ENCODE measurements around the gene MCRS1.
"Not testable (repeated sequence)": the region's sequence is repeated elsewhere in the genome, so short reads cannot be mapped to it uniquely, and the experiment has no call there.

The MCRS1 gene

DNA sequence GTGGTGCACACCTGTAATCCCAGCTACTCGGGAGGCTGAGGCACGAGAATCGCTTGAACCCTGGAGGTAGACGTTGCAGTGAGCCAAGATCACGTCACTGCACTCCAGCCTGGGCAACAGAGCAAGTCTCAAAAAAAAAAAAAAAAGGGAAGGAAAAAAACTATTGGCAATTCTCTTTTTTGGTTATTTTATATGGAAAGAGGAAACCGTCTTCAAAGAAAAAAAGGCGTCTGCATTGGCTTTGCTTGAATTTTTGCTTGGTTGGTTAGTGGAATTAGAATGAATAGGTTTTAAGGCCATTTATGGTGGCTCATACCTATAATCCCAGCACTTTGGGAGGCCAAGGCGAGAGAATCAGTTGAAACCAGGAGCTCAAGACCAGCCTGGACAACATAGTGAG lies 58.3 kb downstream of the MCRS1 start:
- not testable (repeated sequence) for DNase-seq
